SU-DHL-6 (cell line): ENCODE data around the gene TBC1D16.

Source experiments
- EZH2phosphoT487 ChIP-seq: fragments of 200-600 bp; sonication (generic), shearing (Covaris generic); conservative IDR thresholded peaks from 2 replicates; pipeline ENCODE4 v1.6.1; 2018; ENCODE audit warnings: mild to moderate bottlenecking, antibody characterized with exemption, low read length, moderate library complexity, mixed read lengths
- TF ChIP-seq, protein P1 (sequence below): fragments of 200-600 bp; sonication (generic); IDR thresholded peaks from one replicate; pipeline ENCODE4 v1.5.1; 2017; ENCODE audit warnings: antibody characterized with exemption, mild to moderate bottlenecking, low read length, moderate library complexity; ENCODE audit not compliant: insufficient read depth, poor library complexity, severe bottlenecking

DNA sequence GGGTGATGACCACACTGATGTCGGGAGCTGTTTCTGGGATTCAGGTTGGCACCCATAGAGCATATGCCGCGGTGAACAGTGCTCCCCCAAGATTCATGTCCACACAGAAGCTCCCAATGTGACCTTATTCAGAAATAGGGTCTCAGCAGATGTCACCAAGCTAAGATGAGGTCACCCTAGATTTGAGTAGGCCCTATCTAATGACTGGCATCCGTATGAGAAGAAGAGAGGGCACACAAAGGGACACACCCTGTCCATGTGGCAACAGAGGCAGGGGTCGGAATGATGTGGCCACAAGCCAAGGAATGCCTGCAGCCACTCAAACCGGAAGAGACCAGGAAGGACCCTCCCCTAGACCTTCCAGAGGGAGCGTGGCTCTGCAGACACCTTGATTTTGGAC, 35.5 kb downstream of the TBC1D16 start:
- TF ChIP-seq EZH2phosphoT487, result no peak
- TF ChIP-seq, protein P1, sequence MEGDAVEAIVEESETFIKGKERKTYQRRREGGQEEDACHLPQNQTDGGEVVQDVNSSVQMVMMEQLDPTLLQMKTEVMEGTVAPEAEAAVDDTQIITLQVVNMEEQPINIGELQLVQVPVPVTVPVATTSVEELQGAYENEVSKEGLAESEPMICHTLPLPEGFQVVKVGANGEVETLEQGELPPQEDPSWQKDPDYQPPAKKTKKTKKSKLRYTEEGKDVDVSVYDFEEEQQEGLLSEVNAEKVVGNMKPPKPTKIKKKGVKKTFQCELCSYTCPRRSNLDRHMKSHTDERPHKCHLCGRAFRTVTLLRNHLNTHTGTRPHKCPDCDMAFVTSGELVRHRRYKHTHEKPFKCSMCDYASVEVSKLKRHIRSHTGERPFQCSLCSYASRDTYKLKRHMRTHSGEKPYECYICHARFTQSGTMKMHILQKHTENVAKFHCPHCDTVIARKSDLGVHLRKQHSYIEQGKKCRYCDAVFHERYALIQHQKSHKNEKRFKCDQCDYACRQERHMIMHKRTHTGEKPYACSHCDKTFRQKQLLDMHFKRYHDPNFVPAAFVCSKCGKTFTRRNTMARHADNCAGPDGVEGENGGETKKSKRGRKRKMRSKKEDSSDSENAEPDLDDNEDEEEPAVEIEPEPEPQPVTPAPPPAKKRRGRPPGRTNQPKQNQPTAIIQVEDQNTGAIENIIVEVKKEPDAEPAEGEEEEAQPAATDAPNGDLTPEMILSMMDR, result no peak
